Measurements from ENCODE around the gene PJA2.

- TF ChIP-seq CTCF (IDR thresholded peaks at IDR 0.05): no peak
- no peak for TF ChIP-seq POLR2AphosphoS5 (IDR thresholded peaks at IDR 0.05)
- no peak for TF ChIP-seq EP300 (IDR thresholded peaks at IDR 0.05)
- no peak for TF ChIP-seq POLR2A (IDR thresholded peaks at IDR 0.05)
Observed at GRCh38 chr5:109326919-109327318, 82.9 kb downstream of the PJA2 start.

Data from suprapubic skin (tissue), 4 donors.